ENCODE measurements around the gene ERI3. TPM values are rescaled to one million over a fixed set of nuclear protein-coding genes. Genes with fewer than 3 reads are reported as not detected.

The ERI3 gene
- total RNA-seq, 1 experiment from 2014 or later = 83.3 TPM

GRCh38 chr1:44235808-44236207 is 119.2 kb downstream of the ERI3 start:
- CTCF ChIA-PET = interaction anchor here (0.6 kb wide), 1 partner anchor 56 kb away, joined by 10 read pairs; no protein-coding TSS in a partner anchor
- H3K27ac ChIP-seq (ENCODE audit: low read length) = no peak overlapping the region
- no peaks in the 10 kb centered on the region for H3K9me3 ChIP-seq (ENCODE audit: control insufficient read depth, insufficient read depth, low read depth, low read length)
- H3K36me3 ChIP-seq (ENCODE audit: control insufficient read depth, insufficient read depth, low read length) = no peaks in the 10 kb centered on the region
- DNase-seq (ENCODE audit: low read depth, low spot score) (no peak), ATAC-seq (no peak)
- H3K4me1 ChIP-seq (ENCODE audit: control insufficient read depth, insufficient read depth, low read length) = no peaks in the 10 kb centered on the region; the same call in 1 of the 2 replicates
- intact Hi-C loops (cut with micrococcal nuclease; ENCODE audit: unreplicated experiment) = no loop called here
- no peak overlapping the region for H3K4me3 ChIP-seq (ENCODE audit: low read depth in 2 of 2, low read length in 2 of 2)
- no peaks in the 10 kb centered on the region for H3K27me3 ChIP-seq (ENCODE audit: control insufficient read depth, insufficient read depth, low read length)
- in situ Hi-C loops (cut with HindIII; ENCODE audit: low pct_unique_long_range_greater_than_20kb, low sequenced_read_pairs) = no loop called here
- no TSS peak for BruUV-seq (replicated peaks)
- POLR2A ChIA-PET = no interaction called here
- no peak for TF ChIP-seq TCF7L2 (IDR thresholded peaks at IDR 0.05; ENCODE audit: low read depth, low read length)
- no peak for TF ChIP-seq CTCF (IDR thresholded peaks at IDR 0.05)
- TF ChIP-seq REST (IDR thresholded peaks at IDR 0.05; ENCODE audit: insufficient read depth in 1 of 2, low read depth in 2 of 2, low read length in 1 of 2) = no peak
- no peak for TF ChIP-seq POLR2AphosphoS5 (IDR thresholded peaks at IDR 0.05; ENCODE audit: low read depth, low read length)
- no peak for TF ChIP-seq SIN3A (IDR thresholded peaks at IDR 0.05; ENCODE audit: borderline replicate concordance, insufficient read depth, low read depth, low read length)

- BruUV-seq (replicated peaks) = TSS peak; percentile 38
- no peaks in the 10 kb centered on the region for H3K27me3 ChIP-seq (ENCODE audit: control insufficient read depth, insufficient read depth, low read length)
- ATAC-seq (no peak), DNase-seq (ENCODE audit: low read depth, low spot score) (no peak)
- no peak overlapping the region for H3K4me3 ChIP-seq (ENCODE audit: low read depth in 2 of 2, low read length in 2 of 2)
- ChIA-PET CTCF (no interaction called here), POLR2A (interaction anchor here (0.6 kb wide), 2 partner anchors 24 to 118 kb away, joined by 3 read pairs; no protein-coding TSS in a partner anchor)
- no peaks in the 10 kb centered on the region for H3K36me3 ChIP-seq (ENCODE audit: control insufficient read depth, insufficient read depth, low read length)
- H3K27ac ChIP-seq (ENCODE audit: low read length) = no peak overlapping the region
- H3K4me1 ChIP-seq (ENCODE audit: control insufficient read depth, insufficient read depth, low read length) = no peaks in the 10 kb centered on the region
- intact Hi-C loops (cut with micrococcal nuclease; ENCODE audit: unreplicated experiment) = no loop called here
- in situ Hi-C loops (cut with HindIII; ENCODE audit: low pct_unique_long_range_greater_than_20kb, low sequenced_read_pairs) = no loop called here
- TF ChIP-seq CTCF (IDR thresholded peaks at IDR 0.05) (no peak), POLR2AphosphoS5 (IDR thresholded peaks at IDR 0.05; ENCODE audit: low read depth, low read length) (no peak), SIN3A (IDR thresholded peaks at IDR 0.05; ENCODE audit: borderline replicate concordance, insufficient read depth, low read depth, low read length) (no peak), TCF7L2 (IDR thresholded peaks at IDR 0.05; ENCODE audit: low read depth, low read length) (no peak), REST (IDR thresholded peaks at IDR 0.05; ENCODE audit: insufficient read depth in 1 of 2, low read depth in 2 of 2, low read length in 1 of 2) (no peak)
- no peaks in the 10 kb centered on the region for H3K9me3 ChIP-seq (ENCODE audit: control insufficient read depth, insufficient read depth, low read depth, low read length)
Measured at GRCh38 chr1:44233593-44233992, 121.5 kb downstream of the ERI3 start.
